IMR-90 (cell line): ENCODE measurements around the gene LTF.
"Not testable (repeated sequence)": the region's sequence is repeated elsewhere in the genome, so short reads cannot be mapped to it uniquely, and the experiment has no call there.

ENCODE experiments used
- CEBPB ChIP-seq: IDR thresholded peaks from 2 replicates; pipeline ENCODE4 v1.6.1; 2012; ENCODE audit warnings: low read depth, low read length, improper control_type of control experiment
- CHD1 ChIP-seq: IDR thresholded peaks from 2 replicates; pipeline ENCODE4 v1.6.1; 2012; ENCODE audit warnings: low read depth, low read length, improper control_type of control experiment
- CTCF ChIP-seq: conservative IDR thresholded peaks from 2 replicates; pipeline ENCODE4 v1.5.1; 2012; ENCODE audit warnings: mild to moderate bottlenecking, low read depth, low read length, improper control_type of control experiment
- ELK1 ChIP-seq: fragments of 150-350 bp; IDR thresholded peaks from 2 replicates; pipeline ENCODE4 v1.6.1; 2016; ENCODE audit warnings: low read depth, mild to moderate bottlenecking, low read length, moderate library complexity, borderline replicate concordance
- MAZ ChIP-seq: IDR thresholded peaks from 2 replicates; pipeline ENCODE4 v1.6.1; 2012; ENCODE audit warnings: low read depth, mild to moderate bottlenecking, low read length, improper control_type of control experiment, moderate library complexity, borderline replicate concordance
- NFE2L2 ChIP-seq: fragments of 150-350 bp; IDR thresholded peaks from 2 replicates; pipeline ENCODE4 v1.6.1; 2016; ENCODE audit warnings: low read depth, mild to moderate bottlenecking, low read length
- POLR2A ChIP-seq: IDR thresholded peaks from 2 replicates; pipeline ENCODE4 v1.6.1; 2012; ENCODE audit warnings: mild to moderate bottlenecking, low read depth, low read length
- RAD21 ChIP-seq: IDR thresholded peaks from 2 replicates; pipeline ENCODE4 v1.6.1; 2012; ENCODE audit warnings: low read length, improper control_type of control experiment
- RFX5 ChIP-seq: IDR thresholded peaks from 2 replicates; pipeline ENCODE4 v1.8.0; 2012; ENCODE audit warnings: low read depth, mild to moderate bottlenecking, low read length, moderate library complexity

- TF ChIP-seq POLR2A, RAD21, CEBPB, CTCF, CHD1, MAZ, ELK1, NFE2L2, RFX5: not testable (repeated sequence)
Observed at GRCh38 chr3:46391526-46391925, 73.2 kb downstream of the LTF start.
